HG03354 (cell line): ENCODE data around the gene CTDSPL.
"Not testable (repeated sequence)": the region's sequence is repeated elsewhere in the genome, so short reads cannot be mapped to it uniquely, and the experiment has no call there.

ENCODE experiments used
- ATAC-seq: cut with Tn5 transposase; IDR thresholded peaks from one replicate; pipeline ENCODE4 v1.9.1; 2021; ENCODE audit warnings: mild to moderate bottlenecking; ENCODE audit not compliant: unreplicated experiment, poor library complexity, severe bottlenecking

CTDSPL gene

GRCh38 chr3:37980462-37981347 is 119.0 kb downstream of the CTDSPL start:
- ATAC-seq, result no peak

GRCh38 chr3:37981348-37981664 is 119.6 kb downstream of the CTDSPL start:
- ATAC-seq, result no peak

GRCh38 chr3:37982331-37982730 is 120.7 kb downstream of the CTDSPL start:
- ATAC-seq, result no peak

- no peak for ATAC-seq
Observed at GRCh38 chr3:37984051-37984450, 122.4 kb downstream of the CTDSPL start.

GRCh38 chr3:37984596-37984995 is 122.9 kb downstream of the CTDSPL start:
- ATAC-seq, result no peak

GRCh38 chr3:37985637-37986320 is 124.1 kb downstream of the CTDSPL start:
- no peak for ATAC-seq

- no peak for ATAC-seq
Observed at GRCh38 chr3:37986479-37987314, 125.0 kb downstream of the CTDSPL start.

- ATAC-seq, result no peak
Observed at GRCh38 chr3:37987315-37987697, 125.6 kb downstream of the CTDSPL start.

GRCh38 chr3:37987751-37988179 is 126.1 kb downstream of the CTDSPL start:
- no peak for ATAC-seq

- not testable (repeated sequence) for ATAC-seq
Observed at GRCh38 chr3:37988376-37988775, 126.7 kb downstream of the CTDSPL start.

GRCh38 chr3:37988931-37989525 is 127.3 kb downstream of the CTDSPL start:
- ATAC-seq, result no peak

- no peak for ATAC-seq
Observed at GRCh38 chr3:37989821-37990480, 128.3 kb downstream of the CTDSPL start.

GRCh38 chr3:37990527-37990926 is 128.8 kb downstream of the CTDSPL start, which contains the start of gene VILL:
Gene VILL (plus strand): TSS chr3:37990786. CDS start chr3:37993673, 2,887 bp downstream.
- ATAC-seq, result no peak

GRCh38 chr3:37991109-37991508 is 129.4 kb downstream of the CTDSPL start:
- ATAC-seq, result no peak

GRCh38 chr3:37991823-37992222 is 130.1 kb downstream of the CTDSPL start:
- ATAC-seq, result no peak

- no peak for ATAC-seq
Observed at GRCh38 chr3:37992271-37993066, 130.8 kb downstream of the CTDSPL start.

- no peak for ATAC-seq
Observed at GRCh38 chr3:37993067-37993455, 131.4 kb downstream of the CTDSPL start.

GRCh38 chr3:37993460-37993819 is 131.8 kb downstream of the CTDSPL start:
- no peak for ATAC-seq
